ENCODE measurements around the gene CHRNG.

Gene CHRNG

GRCh38 chr2:232580648-232580981, 41.1 kb downstream of the CHRNG start:
- no peak for DNase-seq

- no peak for DNase-seq
Observed at GRCh38 chr2:232581725-232582124, 42.2 kb downstream of the CHRNG start.

- no peak for DNase-seq
Observed at GRCh38 chr2:232584238-232584637, 44.7 kb downstream of the CHRNG start.

GRCh38 chr2:232586943-232587505, 47.5 kb downstream of the CHRNG start:
- DNase-seq, result no peak

- DNase-seq, result no peak
Observed at GRCh38 chr2:232587512-232587911, 48.0 kb downstream of the CHRNG start.

- DNase-seq, result no peak
Observed at GRCh38 chr2:232588031-232588430, 48.5 kb downstream of the CHRNG start.

- no peak for DNase-seq
Observed at GRCh38 chr2:232588680-232589585, 49.4 kb downstream of the CHRNG start.

- DNase-seq, result no peak
Observed at GRCh38 chr2:232592772-232593395, 53.4 kb downstream of the CHRNG start.

GRCh38 chr2:232593982-232594381, 54.5 kb downstream of the CHRNG start:
- DNase-seq, result no peak
